NOMO-1 treated with dmso at 0.1 percent for 144 hours (cell line): Measurements from ENCODE around the gene HAPLN3.

Experiments used
- DNase-seq: peaks from one replicate; lab custom pipeline; 2025; ENCODE audit not compliant: unreplicated experiment; lab: John Stamatoyannopoulos, UW

Gene HAPLN3

DNA sequence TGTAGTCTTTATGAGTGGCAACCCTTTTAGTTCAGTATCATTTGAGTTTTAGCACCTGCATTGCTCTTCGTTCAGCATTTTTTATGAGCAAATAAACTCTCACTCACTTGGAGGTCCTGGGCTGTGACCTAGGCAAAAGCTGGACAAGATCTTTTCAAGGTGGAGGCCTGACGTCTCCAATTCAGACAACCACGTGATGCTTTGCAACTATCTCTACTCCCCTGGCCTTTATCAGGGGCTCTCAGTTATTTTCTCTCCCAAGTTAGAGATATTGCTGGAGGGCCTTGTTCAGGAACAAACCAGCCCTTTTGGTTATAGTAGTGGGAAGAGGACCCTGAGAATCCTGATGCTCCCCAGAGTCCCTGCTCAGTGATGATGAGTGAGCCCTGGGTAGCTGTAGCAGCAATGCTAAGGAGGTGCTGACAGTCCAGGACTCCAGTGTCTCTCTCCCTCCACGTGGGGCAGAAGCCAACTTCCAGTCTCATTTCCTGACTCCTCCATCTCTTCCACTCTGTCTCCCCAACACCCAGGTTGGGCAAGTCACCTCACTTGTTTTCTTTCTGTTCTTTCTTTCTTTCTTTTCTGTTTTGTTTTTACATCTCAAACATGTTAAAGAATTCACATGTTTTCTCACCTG lies 30.4 kb downstream of the HAPLN3 start:
- DNase-seq: no peak

DNA sequence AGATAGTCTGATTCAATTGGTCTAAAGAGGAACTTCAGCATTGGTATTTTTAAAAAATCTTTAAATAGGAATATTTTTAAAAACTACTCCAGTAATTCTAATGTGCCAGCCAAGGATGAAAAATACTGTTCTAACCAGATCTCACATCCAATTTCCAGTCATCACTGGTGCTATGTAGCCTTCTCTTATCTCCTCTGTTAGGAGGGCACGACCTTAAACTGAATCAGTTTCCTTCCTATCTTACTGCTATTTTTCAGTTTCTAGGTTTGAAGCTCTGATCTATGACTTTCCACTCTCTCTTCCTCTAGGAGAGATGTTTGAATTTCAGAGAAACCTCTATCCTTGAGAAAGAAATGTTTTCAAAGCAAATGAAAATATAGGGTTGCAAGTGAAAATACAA lies 31.9 kb downstream of the HAPLN3 start:
- DNase-seq: no peak

DNA sequence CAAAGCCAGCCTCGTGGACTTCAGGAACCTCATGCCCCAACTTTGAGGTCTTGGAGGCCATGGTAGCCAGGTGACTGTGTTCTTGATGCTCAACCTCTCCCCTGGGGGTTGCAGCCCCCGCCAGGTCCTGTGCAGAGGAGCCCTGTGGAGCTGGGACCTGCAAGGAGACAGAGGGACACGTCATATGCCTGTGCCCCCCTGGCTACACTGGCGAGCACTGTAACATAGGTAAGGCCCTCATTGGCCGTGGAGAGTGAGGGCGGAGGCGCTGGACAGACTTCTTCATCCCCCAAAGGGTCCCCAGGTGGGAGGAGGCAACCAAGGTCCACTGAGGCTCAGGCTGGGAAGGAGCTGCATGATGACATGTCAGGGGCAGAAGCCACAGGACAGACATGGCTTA lies 35.1 kb downstream of the HAPLN3 start:
- DNase-seq: no peak

DNA sequence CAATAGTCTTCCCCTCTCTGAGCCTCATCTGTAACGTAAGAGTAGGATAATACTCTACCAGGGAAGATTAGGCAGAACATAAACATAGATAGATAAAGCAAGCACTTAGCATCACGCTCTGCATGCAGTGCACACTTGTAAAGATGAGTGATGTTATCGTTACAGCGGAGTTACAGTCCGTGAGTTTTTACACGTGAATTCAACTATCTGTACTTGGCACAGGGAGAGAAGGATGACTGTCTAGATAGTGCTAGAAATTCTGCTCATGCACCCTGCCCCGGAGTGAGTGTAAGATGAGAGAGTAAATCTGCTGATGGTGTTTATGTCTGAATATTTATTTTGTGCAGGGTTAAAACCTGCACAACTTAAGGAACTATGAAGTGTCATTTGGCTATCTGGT lies 35.8 kb downstream of the HAPLN3 start:
- DNase-seq: no peak

DNA sequence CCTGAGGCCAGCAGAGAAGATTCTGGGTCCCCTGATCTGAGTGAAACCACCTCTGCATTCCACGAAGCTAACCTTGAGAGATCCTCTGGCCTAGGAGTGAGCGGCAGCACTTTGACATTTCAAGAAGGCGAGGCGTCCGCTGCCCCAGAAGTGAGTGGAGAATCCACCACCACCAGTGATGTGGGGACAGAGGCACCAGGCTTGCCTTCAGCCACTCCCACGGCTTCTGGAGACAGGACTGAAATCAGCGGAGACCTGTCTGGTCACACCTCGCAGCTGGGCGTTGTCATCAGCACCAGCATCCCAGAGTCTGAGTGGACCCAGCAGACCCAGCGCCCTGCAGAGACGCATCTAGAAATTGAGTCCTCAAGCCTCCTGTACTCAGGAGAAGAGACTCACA lies 36.4 kb downstream of the HAPLN3 start:
- no peak for DNase-seq

DNA sequence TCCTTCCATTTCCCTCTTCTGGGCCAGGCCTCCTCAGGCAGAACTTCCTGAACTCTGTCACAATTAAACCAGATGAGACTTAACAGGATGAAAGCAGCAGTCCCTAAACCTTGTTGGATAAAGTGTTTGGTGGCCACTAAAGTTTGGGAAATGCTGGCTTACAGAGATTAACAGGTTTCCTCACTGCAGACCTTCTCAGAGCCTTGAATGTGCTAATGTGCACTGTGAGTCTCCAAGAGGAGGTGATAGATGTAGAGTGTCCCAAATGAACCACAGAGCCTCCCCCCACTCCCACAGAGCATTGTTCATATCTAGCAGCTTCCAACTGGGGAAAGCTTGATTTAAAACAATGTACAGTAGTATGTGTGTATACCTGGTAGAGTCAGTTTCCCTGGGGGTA lies 42.9 kb downstream of the HAPLN3 start:
- no peak for DNase-seq

DNA sequence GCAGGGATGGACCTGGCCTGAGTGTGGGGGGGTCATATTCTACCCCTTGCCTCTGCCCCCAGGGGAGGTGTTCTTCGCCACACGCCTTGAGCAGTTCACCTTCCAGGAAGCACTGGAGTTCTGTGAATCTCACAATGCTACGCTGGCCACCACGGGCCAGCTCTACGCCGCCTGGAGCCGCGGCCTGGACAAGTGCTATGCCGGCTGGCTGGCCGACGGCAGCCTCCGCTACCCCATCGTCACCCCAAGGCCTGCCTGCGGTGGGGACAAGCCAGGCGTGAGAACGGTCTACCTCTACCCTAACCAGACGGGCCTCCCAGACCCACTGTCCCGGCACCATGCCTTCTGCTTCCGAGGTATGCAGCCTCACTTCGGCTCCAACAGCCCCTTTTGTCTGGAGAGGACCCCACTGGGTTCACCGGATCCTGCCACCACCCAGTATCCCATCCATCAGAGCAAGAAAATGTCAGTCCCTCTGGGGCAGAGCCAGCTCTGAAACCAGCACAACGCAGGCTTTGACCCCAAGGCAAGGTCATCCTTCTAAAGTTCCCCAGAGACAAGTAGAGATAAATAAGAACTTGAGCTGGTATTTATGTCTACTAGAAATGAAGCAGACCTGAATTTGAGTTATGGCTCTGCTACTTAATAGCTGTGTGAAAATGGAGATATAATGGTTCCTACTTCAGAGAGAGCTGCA lies 45.8 kb downstream of the HAPLN3 start:
- no peak for DNase-seq

DNA sequence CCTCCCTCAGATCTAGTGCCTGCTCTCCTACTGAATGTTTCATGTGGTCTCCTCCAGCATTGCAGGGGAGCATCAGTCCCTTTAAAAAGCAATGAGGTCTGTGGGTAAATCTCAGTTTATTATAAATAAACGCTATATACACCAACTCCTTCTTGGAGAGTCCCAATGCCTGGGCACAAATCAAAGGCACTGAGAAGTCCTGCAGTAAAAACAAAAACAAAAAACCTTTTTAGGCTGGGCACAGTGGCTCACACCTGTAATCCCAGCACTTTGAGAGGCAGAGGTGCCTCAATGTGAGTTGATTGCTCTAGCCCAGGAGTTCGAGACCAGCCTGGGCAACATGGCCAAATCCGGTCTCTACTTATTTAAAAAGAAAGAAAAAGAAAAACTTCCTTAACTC lies 47.1 kb downstream of the HAPLN3 start:
- no peak for DNase-seq

DNA sequence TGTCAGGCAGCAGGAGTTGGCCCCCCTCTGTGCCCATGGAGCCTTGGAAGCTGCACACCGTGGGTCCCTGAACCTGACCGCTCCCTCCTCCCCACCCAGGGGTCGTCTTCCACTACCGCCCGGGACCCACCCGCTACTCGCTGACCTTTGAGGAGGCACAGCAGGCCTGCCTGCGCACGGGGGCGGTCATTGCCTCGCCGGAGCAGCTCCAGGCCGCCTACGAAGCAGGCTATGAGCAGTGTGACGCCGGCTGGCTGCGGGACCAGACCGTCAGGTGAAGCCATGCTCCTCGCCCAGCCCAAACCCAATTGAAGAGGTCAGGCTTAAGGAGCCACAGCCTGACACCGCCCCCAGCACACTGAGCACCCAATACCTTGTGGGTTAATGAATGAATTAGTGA lies 48.2 kb downstream of the HAPLN3 start:
- DNase-seq: no peak

DNA sequence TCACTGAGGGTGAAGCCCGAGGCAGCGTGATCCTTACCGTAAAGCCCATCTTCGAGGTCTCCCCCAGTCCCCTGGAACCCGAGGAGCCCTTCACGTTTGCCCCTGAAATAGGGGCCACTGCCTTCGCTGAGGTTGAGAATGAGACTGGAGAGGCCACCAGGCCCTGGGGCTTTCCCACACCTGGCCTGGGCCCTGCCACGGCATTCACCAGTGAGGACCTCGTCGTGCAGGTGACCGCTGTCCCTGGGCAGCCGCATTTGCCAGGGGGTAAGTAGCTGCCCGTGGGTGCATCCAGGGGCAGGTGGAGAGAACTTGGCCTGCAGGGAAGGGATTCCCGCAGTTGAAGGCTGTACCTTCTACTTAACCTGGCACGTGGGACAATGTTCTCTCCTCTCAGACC lies 49.7 kb downstream of the HAPLN3 start:
- DNase-seq: no peak

DNA sequence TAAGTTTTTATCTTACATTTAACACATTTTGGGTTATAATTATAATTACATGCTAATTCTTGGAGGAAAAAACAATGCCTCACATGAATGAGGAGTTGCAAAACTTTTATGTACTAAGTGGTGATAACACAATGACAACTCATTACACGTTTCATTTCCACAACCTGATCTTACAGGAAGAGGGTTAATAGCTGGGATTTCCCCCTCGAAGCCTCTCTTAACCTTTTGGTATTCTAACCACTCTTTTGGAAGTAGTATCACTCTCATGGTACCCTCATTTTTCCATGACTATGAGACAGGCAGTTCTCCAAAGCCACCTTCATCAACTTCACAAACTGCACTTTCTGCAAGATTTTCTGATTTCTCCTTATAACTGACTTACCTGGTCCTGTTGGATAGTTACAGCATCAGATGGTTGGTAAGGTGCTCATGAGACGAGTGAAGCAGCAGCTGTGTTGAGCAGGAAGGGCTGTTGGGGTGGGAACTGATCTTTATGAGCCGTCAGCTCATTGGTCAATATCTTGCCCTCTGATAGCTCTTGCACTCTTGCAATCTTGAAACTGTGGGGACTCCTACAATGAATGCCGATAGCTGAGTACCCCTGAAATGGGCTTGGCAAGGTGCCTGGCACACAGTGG lies 50.5 kb downstream of the HAPLN3 start:
- no peak for DNase-seq

DNA sequence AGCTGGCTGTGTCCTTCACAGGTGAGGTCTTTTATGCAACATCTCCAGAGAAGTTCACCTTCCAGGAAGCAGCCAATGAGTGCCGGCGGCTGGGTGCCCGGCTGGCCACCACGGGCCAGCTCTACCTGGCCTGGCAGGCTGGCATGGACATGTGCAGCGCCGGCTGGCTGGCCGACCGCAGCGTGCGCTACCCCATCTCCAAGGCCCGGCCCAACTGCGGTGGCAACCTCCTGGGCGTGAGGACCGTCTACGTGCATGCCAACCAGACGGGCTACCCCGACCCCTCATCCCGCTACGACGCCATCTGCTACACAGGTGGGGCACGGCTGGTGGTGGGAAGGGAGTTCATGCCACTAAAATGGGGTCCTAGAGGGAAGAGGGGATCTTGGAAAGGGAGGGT lies 52.0 kb downstream of the HAPLN3 start:
- no peak for DNase-seq

DNA sequence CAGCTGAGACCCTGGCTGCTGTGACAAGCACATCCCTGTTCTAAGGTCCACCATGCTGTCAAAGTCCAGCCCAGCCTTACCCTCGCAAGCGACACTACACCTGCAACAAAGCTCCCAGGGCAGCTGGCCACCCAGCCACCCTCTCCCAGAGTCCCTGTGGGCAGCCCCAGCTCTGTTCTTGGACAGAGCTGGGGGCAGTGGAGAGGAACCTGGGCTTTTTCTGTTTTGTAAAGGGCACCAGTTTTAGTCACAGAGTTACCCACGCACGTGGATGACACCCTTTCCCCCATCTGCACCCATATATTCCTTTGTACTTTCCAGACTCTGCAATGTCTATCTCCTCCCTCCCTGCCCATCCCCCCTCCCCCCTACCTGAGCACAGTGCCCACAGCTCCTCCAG lies 53.2 kb downstream of the HAPLN3 start:
- no peak for DNase-seq

DNA sequence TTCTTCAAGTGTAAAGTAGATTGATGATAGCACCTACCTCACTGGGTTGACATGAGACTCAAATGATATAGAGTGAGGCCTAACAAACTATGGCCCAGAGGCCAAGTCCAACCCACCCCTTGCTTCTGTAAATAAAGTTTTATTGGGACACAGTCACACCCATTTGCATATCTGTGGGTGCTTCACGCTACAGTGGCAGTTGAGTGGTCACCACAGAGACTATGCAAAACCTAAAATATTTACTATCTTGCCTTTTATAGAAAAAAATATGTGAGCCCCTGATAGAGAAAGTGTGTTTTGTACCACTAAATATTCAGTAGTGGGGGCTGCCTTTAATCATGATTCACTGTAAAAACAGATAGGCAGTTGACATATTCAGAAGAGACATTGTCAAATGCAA lies 54.1 kb downstream of the HAPLN3 start:
- DNase-seq: no peak

DNA sequence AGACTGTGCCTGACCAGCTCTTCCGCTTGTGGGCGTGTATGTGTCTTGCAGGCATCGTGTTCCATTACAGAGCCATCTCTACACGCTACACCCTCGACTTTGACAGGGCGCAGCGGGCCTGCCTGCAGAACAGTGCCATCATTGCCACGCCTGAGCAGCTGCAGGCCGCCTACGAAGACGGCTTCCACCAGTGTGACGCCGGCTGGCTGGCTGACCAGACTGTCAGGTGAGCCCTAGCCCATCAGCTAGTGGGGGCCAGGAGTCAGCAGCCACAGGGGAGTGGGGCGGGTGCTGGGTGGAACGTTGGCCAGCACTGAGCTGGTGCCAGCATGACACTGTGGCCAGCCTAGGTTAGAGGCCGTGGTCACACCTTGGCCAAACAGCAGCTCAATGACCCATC lies 55.4 kb downstream of the HAPLN3 start:
- DNase-seq: no peak

DNA sequence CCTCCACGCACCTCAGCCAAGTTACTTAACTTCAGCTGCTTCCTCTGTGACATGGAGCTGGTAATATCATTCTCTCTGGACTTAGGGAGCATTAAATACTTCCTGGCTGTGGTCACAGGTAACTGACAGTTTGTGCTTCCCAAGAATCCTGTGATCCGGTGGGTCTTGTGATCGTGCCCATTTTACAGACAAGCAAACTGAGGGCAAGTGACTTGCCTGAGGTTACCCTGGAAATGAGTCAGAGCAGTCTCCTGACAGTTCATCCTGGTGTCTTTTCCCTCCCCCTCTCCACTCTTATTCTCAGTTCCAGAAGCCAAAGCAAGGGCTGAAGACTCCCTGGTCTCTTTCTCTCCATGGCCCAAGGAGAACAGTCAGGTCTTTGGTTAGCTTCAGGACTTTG lies 56.2 kb downstream of the HAPLN3 start:
- no peak for DNase-seq

DNA sequence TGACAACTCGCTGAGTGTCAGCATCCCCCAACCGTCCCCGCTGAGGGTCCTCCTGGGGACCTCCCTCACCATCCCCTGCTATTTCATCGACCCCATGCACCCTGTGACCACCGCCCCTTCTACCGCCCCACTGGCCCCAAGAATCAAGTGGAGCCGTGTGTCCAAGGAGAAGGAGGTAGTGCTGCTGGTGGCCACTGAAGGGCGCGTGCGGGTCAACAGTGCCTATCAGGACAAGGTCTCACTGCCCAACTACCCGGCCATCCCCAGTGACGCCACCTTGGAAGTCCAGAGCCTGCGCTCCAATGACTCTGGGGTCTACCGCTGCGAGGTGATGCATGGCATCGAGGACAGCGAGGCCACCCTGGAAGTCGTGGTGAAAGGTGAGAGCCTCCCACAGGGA lies 56.7 kb downstream of the HAPLN3 start:
- DNase-seq: no peak

DNA sequence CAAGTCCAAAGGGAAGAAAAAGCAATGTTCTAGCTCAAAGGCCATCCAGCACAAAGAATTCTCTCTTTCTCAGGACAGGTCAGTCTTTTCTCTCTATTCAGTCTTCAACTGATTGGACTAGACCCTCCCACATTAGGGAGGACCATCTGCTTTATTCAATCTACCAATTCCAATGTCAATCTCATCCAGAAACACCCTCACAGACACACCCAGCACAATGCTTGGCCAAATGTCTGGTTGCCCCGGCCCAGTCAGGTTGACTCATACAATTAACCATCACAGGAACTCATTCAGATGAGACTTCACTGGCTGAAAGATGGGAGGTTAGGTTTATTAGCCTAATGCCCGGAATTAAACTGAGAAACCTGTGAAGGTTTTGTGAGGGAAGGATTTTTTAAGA lies 59.7 kb downstream of the HAPLN3 start:
- DNase-seq: no peak

DNA sequence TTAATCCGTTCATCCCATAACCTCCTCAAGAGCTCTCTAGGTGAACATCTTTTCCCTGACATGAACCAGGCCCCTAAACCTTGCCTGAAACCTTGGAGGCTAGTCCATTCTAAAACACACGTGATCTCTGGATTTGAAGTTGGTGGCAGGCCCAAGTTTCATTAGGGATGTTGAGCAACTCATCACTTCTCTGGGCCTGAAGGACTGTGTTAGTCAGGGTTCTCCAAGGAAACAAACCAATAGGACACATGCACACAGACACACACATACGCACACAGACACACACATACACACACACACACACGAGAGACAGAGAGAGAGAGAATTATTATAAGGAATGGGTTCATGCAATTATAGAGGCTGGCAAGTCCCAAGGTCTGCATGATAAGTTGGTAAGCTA lies 60.2 kb downstream of the HAPLN3 start:
- no peak for DNase-seq

DNA sequence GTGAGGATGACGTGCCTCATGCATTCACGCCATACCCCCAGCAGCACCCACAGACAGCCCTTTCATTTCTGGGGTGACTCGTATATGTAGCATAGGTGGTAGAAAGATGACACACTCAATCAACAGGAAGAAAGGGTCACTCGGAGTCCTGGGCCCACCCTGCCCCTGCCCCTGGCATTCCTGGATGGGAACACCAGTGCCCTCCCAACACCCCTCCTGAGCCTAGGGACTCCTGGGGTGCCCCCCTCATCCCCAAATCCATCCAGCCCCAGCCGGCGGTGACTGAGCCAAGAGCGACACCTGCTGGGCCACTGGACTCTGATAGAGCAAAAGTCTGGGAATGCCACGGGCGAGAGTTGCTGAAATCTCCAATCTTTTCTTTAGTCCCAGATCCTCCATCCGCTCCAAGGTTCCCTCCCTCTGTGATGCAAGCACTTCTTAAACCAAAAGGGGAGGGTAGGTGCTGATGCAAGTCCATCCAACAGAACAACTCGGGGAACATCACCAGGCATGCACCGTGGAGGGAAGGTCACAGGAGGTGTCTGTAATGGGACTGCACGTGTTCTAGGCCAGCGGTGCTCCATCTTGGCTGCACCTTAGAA lies 61.0 kb downstream of the HAPLN3 start:
- no peak for DNase-seq

DNA sequence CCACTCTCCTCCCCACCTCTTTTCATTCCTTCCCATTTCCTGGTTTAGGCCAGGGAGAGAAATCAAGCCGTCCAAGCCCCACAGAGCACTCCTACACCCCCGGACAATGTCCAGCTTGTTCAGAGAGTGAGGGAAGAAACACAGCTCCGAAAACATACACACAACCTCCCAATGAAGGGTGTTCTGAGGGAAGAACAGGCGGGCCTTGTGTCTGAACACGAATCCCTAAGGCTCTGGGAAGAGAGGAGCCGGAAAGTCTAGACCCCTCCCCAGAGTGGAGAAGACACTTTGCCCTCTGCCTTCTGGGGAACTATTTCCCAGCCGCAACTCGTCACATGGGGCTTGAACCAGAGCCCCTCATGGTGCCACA lies 61.6 kb downstream of the HAPLN3 start:
- DNase-seq: no peak
